ENCODE measurements around the gene RBBP8NL. TPM values are rescaled to one million over a fixed set of nuclear protein-coding genes. Genes with fewer than 3 reads are reported as not detected.

The RBBP8NL gene
- total RNA-seq, 1 experiment from 2014 or later: 0.28 TPM

DNA sequence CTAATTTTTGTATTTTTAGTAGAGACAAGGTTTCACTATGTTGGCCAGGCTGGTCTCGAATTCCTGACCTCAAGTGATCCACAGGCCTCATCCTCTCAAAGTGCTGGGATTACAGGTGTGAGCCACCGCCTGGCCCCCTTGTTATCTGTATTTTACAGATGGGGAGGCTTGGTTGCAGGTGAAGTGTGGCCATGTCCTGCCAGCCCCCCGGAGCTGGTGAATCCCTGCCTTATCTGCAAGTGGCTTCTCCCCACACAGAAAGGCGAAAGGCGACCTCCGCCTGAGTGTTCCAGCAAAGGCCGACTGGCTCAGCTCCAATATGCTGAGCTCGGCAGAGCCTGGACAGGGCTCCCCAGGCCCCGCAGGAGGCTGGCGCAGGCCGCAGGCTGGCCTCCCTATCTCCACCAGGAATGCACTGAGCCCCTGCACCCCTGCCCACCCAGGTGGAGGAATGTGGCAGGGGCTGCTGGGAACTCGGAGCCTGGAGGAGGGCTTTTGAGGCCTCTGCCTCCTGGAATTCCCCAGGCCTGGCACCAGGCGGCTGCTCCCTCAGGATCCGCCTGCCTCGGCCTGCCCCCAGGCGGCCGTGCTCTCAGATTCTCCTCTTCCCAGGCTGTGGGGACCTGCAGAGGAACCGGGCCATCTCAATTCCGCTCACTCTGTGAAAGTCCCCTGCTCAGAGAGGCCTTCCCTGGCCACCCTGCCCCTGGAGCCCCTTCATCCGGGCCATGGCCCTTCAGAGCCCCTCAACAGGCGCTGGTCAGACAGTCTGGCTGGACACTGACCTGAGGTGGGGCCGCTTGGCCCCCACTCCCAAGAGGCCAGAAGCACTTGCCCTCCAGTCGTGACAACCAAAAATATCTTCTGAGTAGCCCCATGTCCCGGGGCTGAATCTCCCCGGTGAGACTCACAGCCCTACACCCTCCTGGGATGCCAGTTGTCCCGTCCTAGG, 51.0 kb downstream of the RBBP8NL start:
- no peak overlapping the region for H4K5ac ChIP-seq (ENCODE audit: insufficient read length, low read depth, low read length)
- H2AFZ ChIP-seq (ENCODE audit: low read length): no peak overlapping the region
- no peak overlapping the region for H4K91ac ChIP-seq (ENCODE audit: insufficient read length, low read depth, low read length)
- H3K79me1 ChIP-seq (ENCODE audit: insufficient read depth, low read depth, low read length, poor library complexity, severe bottlenecking): no peaks in the 10 kb centered on the region
- Mint-ChIP-seq H3K4me3 (no peak overlapping the region; a peak in 1 of 5 replicates), H3K27me3 (ENCODE audit: low read depth) (peaks cover 2% of the 10 kb centered on the region; the same call in 1 of the 2 replicates), H3K27ac (peak overlapping the region; percentile 90 to 94 (median 92); a peak in 4 of 7 replicates), H3K9me3 (peaks cover 2 to 10% of the 10 kb centered on the region in 2 experiments), H3K36me3 (ENCODE audit: insufficient read depth in 1 of 3, low read depth in 3 of 3) (peaks cover 0 to 11% (median 5%) of the 10 kb centered on the region in 3 experiments; a peak in 6 of 7 replicates), H3K4me1 (peaks cover 17 to 22% of the 10 kb centered on the region in 2 experiments)
- H3K14ac ChIP-seq (ENCODE audit: insufficient read depth, low read length): no peak overlapping the region; the same call in 1 of the 2 replicates
- no CpG with 5 or more reads among the region's 26 CpGs for WGBS (ENCODE audit: extremely low coverage, insufficient read length, low lambda C conversion rate)
- H3K9me3 ChIP-seq (ENCODE audit: control insufficient read depth, low read depth, low read length): no peaks in the 10 kb centered on the region
- no peak overlapping the region for H2BK120ac ChIP-seq (ENCODE audit: low read depth, low read length, poor library complexity, severe bottlenecking)
- no peak overlapping the region for H3T11ph ChIP-seq (ENCODE audit: low read length)
- DNase-seq: peak; percentile 94
- H4K8ac ChIP-seq (replicated peaks; ENCODE audit: insufficient read length, low read depth, low read length): no peak overlapping the region
- H3K56ac ChIP-seq (ENCODE audit: insufficient read length, low read depth, low read length): no peak overlapping the region
- H2BK20ac ChIP-seq (ENCODE audit: low read depth, low read length, poor library complexity, severe bottlenecking): no peak overlapping the region
- H3K27me3 ChIP-seq (ENCODE audit: insufficient read depth, low read length): no peaks in the 10 kb centered on the region
- no peak overlapping the region for H2BK12ac ChIP-seq (ENCODE audit: insufficient read length, low read depth, low read length)
- no peak overlapping the region for H2AK5ac ChIP-seq (ENCODE audit: insufficient read length, low read length)
- TF ChIP-seq, protein P1, sequence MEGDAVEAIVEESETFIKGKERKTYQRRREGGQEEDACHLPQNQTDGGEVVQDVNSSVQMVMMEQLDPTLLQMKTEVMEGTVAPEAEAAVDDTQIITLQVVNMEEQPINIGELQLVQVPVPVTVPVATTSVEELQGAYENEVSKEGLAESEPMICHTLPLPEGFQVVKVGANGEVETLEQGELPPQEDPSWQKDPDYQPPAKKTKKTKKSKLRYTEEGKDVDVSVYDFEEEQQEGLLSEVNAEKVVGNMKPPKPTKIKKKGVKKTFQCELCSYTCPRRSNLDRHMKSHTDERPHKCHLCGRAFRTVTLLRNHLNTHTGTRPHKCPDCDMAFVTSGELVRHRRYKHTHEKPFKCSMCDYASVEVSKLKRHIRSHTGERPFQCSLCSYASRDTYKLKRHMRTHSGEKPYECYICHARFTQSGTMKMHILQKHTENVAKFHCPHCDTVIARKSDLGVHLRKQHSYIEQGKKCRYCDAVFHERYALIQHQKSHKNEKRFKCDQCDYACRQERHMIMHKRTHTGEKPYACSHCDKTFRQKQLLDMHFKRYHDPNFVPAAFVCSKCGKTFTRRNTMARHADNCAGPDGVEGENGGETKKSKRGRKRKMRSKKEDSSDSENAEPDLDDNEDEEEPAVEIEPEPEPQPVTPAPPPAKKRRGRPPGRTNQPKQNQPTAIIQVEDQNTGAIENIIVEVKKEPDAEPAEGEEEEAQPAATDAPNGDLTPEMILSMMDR (conservative IDR thresholded peaks at IDR 0.05): peak; percentile 72
- no peak overlapping the region for H2BK15ac ChIP-seq (ENCODE audit: low read depth, low read length)
- no peak overlapping the region for H3K27ac ChIP-seq (ENCODE audit: insufficient read length, low read depth, low read length)
- H3K4ac ChIP-seq (ENCODE audit: low read depth, low read length): no peak overlapping the region
- no peak overlapping the region for H3K9ac ChIP-seq (ENCODE audit: extremely low read depth, insufficient read length, low read length)
- H3K4me1 ChIP-seq (ENCODE audit: insufficient read depth, low read length): no peaks in the 10 kb centered on the region; the same call in 1 of the 2 replicates
- H4K20me1 ChIP-seq (ENCODE audit: control insufficient read depth, insufficient read depth, insufficient read length): no peaks in the 10 kb centered on the region
- peak overlapping the region; percentile 68 for H3K18ac ChIP-seq (ENCODE audit: insufficient read length, low read depth, low read length)
- H3K23ac ChIP-seq (ENCODE audit: insufficient read length, low read depth, low read length): no peak overlapping the region
- H2BK5ac ChIP-seq (ENCODE audit: insufficient read length, low read length): no peak overlapping the region
- no peak overlapping the region for H3K4me2 ChIP-seq (ENCODE audit: insufficient read depth, insufficient read length, low read length)
- H3K79me2 ChIP-seq (ENCODE audit: insufficient read depth, low read length): no peaks in the 10 kb centered on the region
- no peaks in the 10 kb centered on the region for H3K23me2 ChIP-seq (ENCODE audit: insufficient read length, low read depth, low read length, poor library complexity, severe bottlenecking)

Data from H9 (cell line).